GM23338 (cell line): Measurements from ENCODE around the gene ST6GALNAC6. TPM values are rescaled to one million over a fixed set of nuclear protein-coding genes. Genes with fewer than 3 reads are reported as not detected.

Experiments used
- ATAC-seq: fragments of 200-7000 bp; cut with Tn5 transposase; 3 replicates; pipeline ENCODE4 v1.9.1; 2020
- DNase-seq: peaks from one replicate; pipeline ENCODE4 v3.0.0-alpha.2; 2015; ENCODE audit warnings: low spot score
- H2AFZ ChIP-seq: fragments of 200-600 bp; sonication (generic); 2 replicates; pipeline ENCODE4 v1.8.0; 2016; ENCODE audit warnings: antibody characterized with exemption, mild to moderate bottlenecking, moderate library complexity
- H3F3A ChIP-seq: fragments of 200-600 bp; sonication (generic); replicated peaks from 2 replicates; pipeline ENCODE4 v1.8.0; 2017; ENCODE audit warnings: antibody characterized with exemption, mixed run types, low read depth
- H3K27ac ChIP-seq: fragments of 200-600 bp; sonication (generic); 2 replicates; pipeline ENCODE4 v1.6.1; 2016; ENCODE audit warnings: low read depth
- H3K27me3 ChIP-seq: fragments of 200-600 bp; sonication (generic); 2 replicates; pipeline ENCODE4 v1.8.0; 2016; ENCODE audit warnings: mild to moderate bottlenecking, mixed run types, moderate library complexity; ENCODE audit not compliant: insufficient read depth
- H3K36me3 ChIP-seq: fragments of 200-600 bp; sonication (generic); 2 replicates; pipeline ENCODE4 v1.8.0; 2016; ENCODE audit warnings: mild to moderate bottlenecking; ENCODE audit not compliant: insufficient read depth
- H3K4me1 ChIP-seq: fragments of 200-600 bp; sonication (generic); 2 replicates; pipeline ENCODE4 v1.8.0; 2016; ENCODE audit warnings: mild to moderate bottlenecking, moderate library complexity; ENCODE audit not compliant: insufficient read depth
- H3K4me2 ChIP-seq: fragments of 200-600 bp; sonication (generic); 2 replicates; pipeline ENCODE4 v1.7.1; 2017; ENCODE audit warnings: mixed run types
- H3K4me3 ChIP-seq: fragments of 200-600 bp; sonication (generic); 2 replicates; pipeline ENCODE4 v1.6.1; 2016; ENCODE audit warnings: mixed run types
- H3K79me2 ChIP-seq: fragments of 200-600 bp; sonication (generic); replicated peaks from 2 replicates; pipeline ENCODE4 v1.8.0; 2017; ENCODE audit warnings: mild to moderate bottlenecking; ENCODE audit not compliant: insufficient read depth
- H3K9me2 ChIP-seq: fragments of 200-600 bp; sonication (generic); 2 replicates; pipeline ENCODE4 v1.8.0; 2017; ENCODE audit not compliant: insufficient read depth
- H4K20me1 ChIP-seq: fragments of 200-600 bp; sonication (generic); replicated peaks from 2 replicates; pipeline ENCODE4 v1.8.0; 2017; ENCODE audit warnings: mild to moderate bottlenecking; ENCODE audit not compliant: insufficient read depth
- H3K27ac Mint-ChIP-seq: 2 replicates; pipeline ENCODE4 v1.8.0; 2020; ENCODE audit warnings: inconsistent platforms, mild to moderate bottlenecking, moderate library complexity, mixed read lengths
- H3K27me3 Mint-ChIP-seq: 3 replicates; pipeline ENCODE4 v1.8.0; 2022; ENCODE audit warnings: low read depth, mild to moderate bottlenecking, moderate library complexity, mixed read lengths, inconsistent platforms; ENCODE audit not compliant: insufficient read depth, poor library complexity
- H3K36me3 Mint-ChIP-seq: 3 replicates; pipeline ENCODE4 v1.8.0; 2021; ENCODE audit warnings: low read depth, mild to moderate bottlenecking, inconsistent platforms, moderate library complexity, mixed read lengths
- H3K4me1 Mint-ChIP-seq: 3 replicates; pipeline ENCODE4 v1.8.0; 2020; ENCODE audit warnings: mild to moderate bottlenecking, inconsistent platforms, mixed read lengths
- H3K4me3 Mint-ChIP-seq: 3 replicates; pipeline ENCODE4 v1.8.0; 2021; ENCODE audit warnings: moderate library complexity, mild to moderate bottlenecking, inconsistent platforms, mixed read lengths
- H3K9me3 Mint-ChIP-seq: 3 replicates; pipeline ENCODE4 v1.8.0; 2020; ENCODE audit warnings: moderate library complexity, mild to moderate bottlenecking, inconsistent platforms, mixed read lengths
- EZH2 ChIP-seq: fragments of 200-600 bp; sonication (generic); IDR thresholded peaks from one replicate; pipeline ENCODE4 v1.8.0; 2017; ENCODE audit warnings: antibody characterized with exemption, mild to moderate bottlenecking, low read depth; ENCODE audit not compliant: unreplicated experiment
- JUNB ChIP-seq: IDR thresholded peaks from one replicate; pipeline ENCODE4 v1.6.1; 2016; ENCODE audit warnings: antibody characterized with exemption; ENCODE audit not compliant: unreplicated experiment
- NANOG ChIP-seq: IDR thresholded peaks from 2 replicates; pipeline ENCODE4 v1.6.1; 2016; ENCODE audit warnings: antibody characterized with exemption, borderline replicate concordance
- POLR2AphosphoS5 ChIP-seq: IDR thresholded peaks from 2 replicates; pipeline ENCODE4 v1.6.1; 2016; ENCODE audit warnings: antibody characterized with exemption, low read depth
- STAT1 ChIP-seq: IDR thresholded peaks from one replicate; pipeline ENCODE4 v1.6.1; 2016; ENCODE audit warnings: antibody characterized with exemption; ENCODE audit not compliant: unreplicated experiment
- ZNF114 ChIP-seq: fragments of 250-450 bp; sonication (Bioruptor Pico); IDR thresholded peaks from 2 replicates; pipeline ENCODE4 v1.5.0; 2020; ENCODE audit warnings: mild to moderate bottlenecking, moderate library complexity
- ZNF331 ChIP-seq: fragments of 250-450 bp; sonication (Bioruptor Pico); IDR thresholded peaks from 2 replicates; pipeline ENCODE4 v1.5.0; 2020; ENCODE audit warnings: low read depth, mild to moderate bottlenecking, moderate library complexity
- polyA plus RNA-seq: library from polyadenylated mRNA; unstranded; fragments of >200 nt; fragmentation: Nextera tagmentation; extraction: Ambion mirVana; gene quantifications from 2 replicates; pipeline ENCODE4 v1.2.1, GENCODE V29; 2016
- total RNA-seq: library from RNA; depleted of rRNA; stranded (reverse); fragments of >200 nt; shearing (Covaris generic); gene quantifications from 2 replicates; pipeline ENCODE4 v1.2.3, GENCODE V29; 2014
- TF ChIP-seq, protein P1 (sequence below): IDR thresholded peaks from one replicate; pipeline ENCODE4 v1.6.1; 2018; ENCODE audit warnings: antibody characterized with exemption; ENCODE audit not compliant: unreplicated experiment
- TF ChIP-seq, protein P2 (sequence below): IDR thresholded peaks from 2 replicates; pipeline ENCODE4 v1.6.1; 2016; ENCODE audit warnings: antibody characterized with exemption
- TF ChIP-seq, protein P3 (sequence below), 2 experiments: fragments of 200-600 bp in 1 of 2; sonication (generic) in 1 of 2; conservative IDR thresholded peaks; 2 replicates each; pipeline versions ENCODE4 v1.5.1 to v1.6.1; 2016 to 2017; ENCODE audit warnings: antibody characterized with exemption in 2 of 2, low read depth in 2 of 2, mild to moderate bottlenecking in 2 of 2, moderate library complexity in 1 of 2

Gene ST6GALNAC6
- total and polyA plus RNA-seq, 2 experiments from 2014 or later, result 20.7 to 39.2 TPM

- TF ChIP-seq, protein P1, sequence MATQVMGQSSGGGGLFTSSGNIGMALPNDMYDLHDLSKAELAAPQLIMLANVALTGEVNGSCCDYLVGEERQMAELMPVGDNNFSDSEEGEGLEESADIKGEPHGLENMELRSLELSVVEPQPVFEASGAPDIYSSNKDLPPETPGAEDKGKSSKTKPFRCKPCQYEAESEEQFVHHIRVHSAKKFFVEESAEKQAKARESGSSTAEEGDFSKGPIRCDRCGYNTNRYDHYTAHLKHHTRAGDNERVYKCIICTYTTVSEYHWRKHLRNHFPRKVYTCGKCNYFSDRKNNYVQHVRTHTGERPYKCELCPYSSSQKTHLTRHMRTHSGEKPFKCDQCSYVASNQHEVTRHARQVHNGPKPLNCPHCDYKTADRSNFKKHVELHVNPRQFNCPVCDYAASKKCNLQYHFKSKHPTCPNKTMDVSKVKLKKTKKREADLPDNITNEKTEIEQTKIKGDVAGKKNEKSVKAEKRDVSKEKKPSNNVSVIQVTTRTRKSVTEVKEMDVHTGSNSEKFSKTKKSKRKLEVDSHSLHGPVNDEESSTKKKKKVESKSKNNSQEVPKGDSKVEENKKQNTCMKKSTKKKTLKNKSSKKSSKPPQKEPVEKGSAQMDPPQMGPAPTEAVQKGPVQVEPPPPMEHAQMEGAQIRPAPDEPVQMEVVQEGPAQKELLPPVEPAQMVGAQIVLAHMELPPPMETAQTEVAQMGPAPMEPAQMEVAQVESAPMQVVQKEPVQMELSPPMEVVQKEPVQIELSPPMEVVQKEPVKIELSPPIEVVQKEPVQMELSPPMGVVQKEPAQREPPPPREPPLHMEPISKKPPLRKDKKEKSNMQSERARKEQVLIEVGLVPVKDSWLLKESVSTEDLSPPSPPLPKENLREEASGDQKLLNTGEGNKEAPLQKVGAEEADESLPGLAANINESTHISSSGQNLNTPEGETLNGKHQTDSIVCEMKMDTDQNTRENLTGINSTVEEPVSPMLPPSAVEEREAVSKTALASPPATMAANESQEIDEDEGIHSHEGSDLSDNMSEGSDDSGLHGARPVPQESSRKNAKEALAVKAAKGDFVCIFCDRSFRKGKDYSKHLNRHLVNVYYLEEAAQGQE, result no peak
- TF ChIP-seq ZNF114 (no peak), ZNF331 (CRISPR knock-in tag) (no peak), JUNB (no peak), POLR2AphosphoS5 (no peak), NANOG (no peak), STAT1 (no peak)
- TF ChIP-seq, protein P2, sequence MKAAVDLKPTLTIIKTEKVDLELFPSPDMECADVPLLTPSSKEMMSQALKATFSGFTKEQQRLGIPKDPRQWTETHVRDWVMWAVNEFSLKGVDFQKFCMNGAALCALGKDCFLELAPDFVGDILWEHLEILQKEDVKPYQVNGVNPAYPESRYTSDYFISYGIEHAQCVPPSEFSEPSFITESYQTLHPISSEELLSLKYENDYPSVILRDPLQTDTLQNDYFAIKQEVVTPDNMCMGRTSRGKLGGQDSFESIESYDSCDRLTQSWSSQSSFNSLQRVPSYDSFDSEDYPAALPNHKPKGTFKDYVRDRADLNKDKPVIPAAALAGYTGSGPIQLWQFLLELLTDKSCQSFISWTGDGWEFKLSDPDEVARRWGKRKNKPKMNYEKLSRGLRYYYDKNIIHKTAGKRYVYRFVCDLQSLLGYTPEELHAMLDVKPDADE, result no peak
These were observed 36.2 kb downstream of the ST6GALNAC6 start (continued) for GRCh38 chr9:127863191-127863621.

GRCh38 chr9:127862075-127863011 lies 37.1 kb downstream of the ST6GALNAC6 start:
- no peaks in the 10 kb centered on the region for H3K27me3 ChIP-seq
- H2AFZ ChIP-seq, result 0 out of 2 replicates have a peak overlapping the region, but pooled peaks have one; percentile 76
- Mint-ChIP-seq H3K4me3 (no peak overlapping the region), H3K4me1 (peaks cover 10% of the 10 kb centered on the region; the same call in 2 of the 3 replicates), H3K9me3 (no peaks in the 10 kb centered on the region), H3K27me3 (peaks cover 7% of the 10 kb centered on the region), H3K36me3 (no peaks in the 10 kb centered on the region), H3K27ac (peak overlapping the region; percentile 65; the same call in 1 of the 2 replicates)
- H3K36me3 ChIP-seq, result no peaks in the 10 kb centered on the region
- no peak overlapping the region for H3K4me2 ChIP-seq
- no peak overlapping the region for H3K27ac ChIP-seq
- ATAC-seq, result no peak; the same call in 2 of the 3 replicates
- no peaks in the 10 kb centered on the region for H3K79me2 ChIP-seq
- no peaks in the 10 kb centered on the region for H3K9me2 ChIP-seq
- no peaks in the 10 kb centered on the region; the same call in 1 of the 2 replicates for H3K4me1 ChIP-seq
- DNase-seq, result no peak
- H3F3A ChIP-seq, result 0 out of 2 replicates have a peak, but pooled peaks cover 7% of the 10 kb centered on the region
- H3K4me3 ChIP-seq, result no peak overlapping the region
- no peaks in the 10 kb centered on the region for H4K20me1 ChIP-seq
- TF ChIP-seq NANOG (no peak), ZNF114 (no peak), POLR2AphosphoS5 (no peak), JUNB (no peak), EZH2 (no peak)
- TF ChIP-seq, protein P3, sequence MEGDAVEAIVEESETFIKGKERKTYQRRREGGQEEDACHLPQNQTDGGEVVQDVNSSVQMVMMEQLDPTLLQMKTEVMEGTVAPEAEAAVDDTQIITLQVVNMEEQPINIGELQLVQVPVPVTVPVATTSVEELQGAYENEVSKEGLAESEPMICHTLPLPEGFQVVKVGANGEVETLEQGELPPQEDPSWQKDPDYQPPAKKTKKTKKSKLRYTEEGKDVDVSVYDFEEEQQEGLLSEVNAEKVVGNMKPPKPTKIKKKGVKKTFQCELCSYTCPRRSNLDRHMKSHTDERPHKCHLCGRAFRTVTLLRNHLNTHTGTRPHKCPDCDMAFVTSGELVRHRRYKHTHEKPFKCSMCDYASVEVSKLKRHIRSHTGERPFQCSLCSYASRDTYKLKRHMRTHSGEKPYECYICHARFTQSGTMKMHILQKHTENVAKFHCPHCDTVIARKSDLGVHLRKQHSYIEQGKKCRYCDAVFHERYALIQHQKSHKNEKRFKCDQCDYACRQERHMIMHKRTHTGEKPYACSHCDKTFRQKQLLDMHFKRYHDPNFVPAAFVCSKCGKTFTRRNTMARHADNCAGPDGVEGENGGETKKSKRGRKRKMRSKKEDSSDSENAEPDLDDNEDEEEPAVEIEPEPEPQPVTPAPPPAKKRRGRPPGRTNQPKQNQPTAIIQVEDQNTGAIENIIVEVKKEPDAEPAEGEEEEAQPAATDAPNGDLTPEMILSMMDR (conservative IDR thresholded peaks at IDR 0.05; ENCODE audit: low read depth in 2 of 2), result no peak
- TF ChIP-seq, protein P1, result no peak
